Fibroblast of mammary gland (primary cell): Measurements from ENCODE around the gene TGIF2.

Experiments
- DNase-seq: peaks from one replicate; pipeline ENCODE4 v3.0.0-alpha.2; 2010; ENCODE audit warnings: low read depth
- H3K4me3 ChIP-seq: 2 replicates; pipeline ENCODE4 v1.5.1; 2011; ENCODE audit warnings: low read depth, mild to moderate bottlenecking, low read length, moderate library complexity; ENCODE audit not compliant: control insufficient read depth
- TF ChIP-seq, protein P1 (sequence below): conservative IDR thresholded peaks from 2 replicates; pipeline ENCODE4 v1.5.1; 2011; ENCODE audit warnings: low read depth, low read length, inconsistent platforms; ENCODE audit not compliant: control insufficient read depth, insufficient read depth

TGIF2 gene

DNA sequence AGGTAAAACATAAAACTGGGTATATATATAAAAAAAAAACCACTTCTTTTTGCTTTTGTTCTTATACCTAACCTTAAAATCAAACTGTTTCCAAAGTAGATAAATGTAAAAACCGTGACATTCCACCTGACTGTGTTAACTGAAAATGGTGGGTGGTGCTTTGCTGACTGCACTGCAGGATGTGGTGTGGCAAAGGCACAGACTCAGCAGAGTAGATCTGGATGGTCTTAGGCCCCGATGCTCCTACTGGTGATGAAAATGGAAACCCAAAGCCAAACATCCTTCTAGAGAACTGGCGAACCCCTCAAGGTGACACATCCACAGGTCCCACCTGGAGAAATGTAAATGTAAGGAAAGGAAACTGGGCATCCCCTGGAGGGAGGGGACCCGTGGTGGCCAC lies 8.9 kb downstream of the TGIF2 start:
- TF ChIP-seq, protein P1, sequence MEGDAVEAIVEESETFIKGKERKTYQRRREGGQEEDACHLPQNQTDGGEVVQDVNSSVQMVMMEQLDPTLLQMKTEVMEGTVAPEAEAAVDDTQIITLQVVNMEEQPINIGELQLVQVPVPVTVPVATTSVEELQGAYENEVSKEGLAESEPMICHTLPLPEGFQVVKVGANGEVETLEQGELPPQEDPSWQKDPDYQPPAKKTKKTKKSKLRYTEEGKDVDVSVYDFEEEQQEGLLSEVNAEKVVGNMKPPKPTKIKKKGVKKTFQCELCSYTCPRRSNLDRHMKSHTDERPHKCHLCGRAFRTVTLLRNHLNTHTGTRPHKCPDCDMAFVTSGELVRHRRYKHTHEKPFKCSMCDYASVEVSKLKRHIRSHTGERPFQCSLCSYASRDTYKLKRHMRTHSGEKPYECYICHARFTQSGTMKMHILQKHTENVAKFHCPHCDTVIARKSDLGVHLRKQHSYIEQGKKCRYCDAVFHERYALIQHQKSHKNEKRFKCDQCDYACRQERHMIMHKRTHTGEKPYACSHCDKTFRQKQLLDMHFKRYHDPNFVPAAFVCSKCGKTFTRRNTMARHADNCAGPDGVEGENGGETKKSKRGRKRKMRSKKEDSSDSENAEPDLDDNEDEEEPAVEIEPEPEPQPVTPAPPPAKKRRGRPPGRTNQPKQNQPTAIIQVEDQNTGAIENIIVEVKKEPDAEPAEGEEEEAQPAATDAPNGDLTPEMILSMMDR = no peak
- no peak overlapping the region for H3K4me3 ChIP-seq
- DNase-seq = no peak

GRCh38 chr20:36582821-36583220 lies 9.4 kb downstream of the TGIF2 start:
- no peak overlapping the region for H3K4me3 ChIP-seq
- DNase-seq = no peak
- TF ChIP-seq, protein P1 = no peak

DNA sequence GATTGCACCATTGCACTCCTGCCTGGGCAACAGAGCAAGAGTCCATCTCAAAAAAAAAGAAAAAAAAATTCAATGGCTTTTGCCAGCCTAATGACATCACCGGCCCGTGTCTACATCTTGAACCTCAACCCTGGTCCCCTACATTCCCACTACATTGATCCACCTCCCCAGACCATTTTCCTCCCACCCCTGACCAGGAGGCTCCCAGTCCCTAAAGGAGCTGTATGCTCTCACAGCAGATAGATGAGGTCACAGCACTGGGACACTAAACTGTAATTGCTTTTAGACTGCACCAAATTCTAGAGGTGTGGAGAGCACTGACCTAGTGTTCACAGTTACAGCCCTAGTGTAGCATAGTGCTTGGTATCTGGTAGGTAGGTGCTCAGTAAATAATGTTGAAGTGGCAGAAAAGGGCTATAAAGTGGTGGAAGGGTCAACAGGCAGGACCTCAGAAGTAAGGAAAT lies 10.7 kb downstream of the TGIF2 start:
- H3K4me3 ChIP-seq = no peak overlapping the region
- TF ChIP-seq, protein P1 = no peak
- no peak for DNase-seq

DNA sequence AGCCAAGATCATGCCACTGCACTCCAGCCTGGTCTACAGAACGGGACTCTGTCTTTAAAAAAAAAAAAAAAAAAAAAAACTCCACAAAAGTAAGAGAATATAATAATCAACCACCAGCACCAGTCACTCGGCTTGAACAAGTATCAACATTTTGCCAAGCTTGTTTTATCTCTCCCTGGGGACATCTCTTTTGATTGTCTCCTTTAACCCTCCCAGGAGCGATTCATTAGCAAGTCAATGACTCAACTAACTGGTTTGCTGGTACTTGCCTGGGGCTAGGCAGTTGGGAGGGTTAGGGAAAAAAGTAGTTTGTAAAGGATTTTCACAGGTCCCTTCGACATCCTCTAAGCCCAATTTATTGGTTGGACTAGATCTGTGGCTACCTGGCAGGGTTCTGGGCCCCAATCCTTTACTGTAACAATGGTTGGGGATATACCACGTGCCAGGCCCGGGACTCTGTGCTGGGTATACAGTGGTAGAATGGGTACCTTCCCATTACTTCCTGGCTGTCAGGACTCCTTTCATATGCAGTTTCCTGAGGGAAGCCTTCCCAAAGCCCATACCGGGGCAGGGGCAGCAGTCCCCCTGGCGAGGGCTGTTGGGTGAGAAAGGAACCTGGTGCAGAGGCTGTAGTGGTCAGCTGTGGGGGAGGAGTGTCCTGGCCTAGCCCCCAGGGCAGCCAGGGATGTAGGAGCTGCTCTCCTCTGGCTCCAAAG lies 12.2 kb downstream of the TGIF2 start:
- TF ChIP-seq, protein P1 = no peak
- no peak overlapping the region for H3K4me3 ChIP-seq
- peak; percentile 67 for DNase-seq

DNA sequence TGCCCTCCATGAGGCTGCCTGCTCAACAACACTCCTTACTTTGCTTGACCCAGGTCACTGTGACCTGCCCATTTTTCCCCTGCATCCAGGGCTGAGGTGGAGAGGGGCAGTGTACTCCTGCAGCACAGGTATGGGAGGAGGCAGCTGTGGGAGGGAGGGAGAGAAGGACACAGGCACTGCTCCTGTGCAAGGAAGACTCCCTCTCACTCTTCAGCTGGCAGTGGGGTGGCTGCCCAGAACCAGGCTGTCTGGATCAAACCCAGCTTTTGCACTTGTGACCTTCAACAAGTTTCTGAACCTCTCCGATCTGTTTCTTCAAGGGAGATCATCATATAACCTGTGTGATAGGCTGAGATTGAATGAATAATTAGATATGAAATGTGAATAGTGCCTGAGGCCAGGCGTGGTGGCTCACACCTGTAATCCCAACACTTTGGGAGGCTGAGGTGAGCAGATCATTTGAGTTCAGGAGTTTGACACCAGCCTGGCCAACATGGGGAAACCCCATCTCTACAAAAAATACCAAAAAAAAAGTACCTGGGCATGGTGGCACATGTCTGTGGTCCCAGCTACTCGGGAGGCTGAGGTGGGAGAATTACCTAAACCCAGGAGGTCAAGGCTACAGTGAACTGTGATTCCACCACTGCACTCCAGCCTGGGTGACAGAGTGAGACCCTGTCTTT lies 14.1 kb downstream of the TGIF2 start:
- DNase-seq = no peak
- TF ChIP-seq, protein P1 = no peak
- no peak overlapping the region for H3K4me3 ChIP-seq

DNA sequence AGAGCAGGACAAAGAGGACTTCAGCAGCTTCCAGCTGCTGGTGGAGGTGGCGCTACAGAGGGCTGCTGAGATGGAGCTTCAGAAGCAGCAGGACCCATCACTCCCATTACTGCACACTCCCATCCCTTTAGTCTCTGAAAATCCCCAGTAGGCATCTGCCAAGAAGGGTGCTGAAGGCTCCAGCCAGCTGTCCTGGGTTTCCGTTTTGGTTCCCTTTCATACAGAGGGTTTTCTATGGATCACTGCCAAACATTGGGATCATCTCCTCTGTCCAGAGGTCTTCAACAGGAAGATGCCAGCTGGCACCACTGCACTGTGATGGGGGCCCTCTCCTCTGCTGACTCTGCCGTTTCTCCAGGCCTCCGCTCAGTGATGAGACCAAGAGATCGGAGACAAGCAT lies 17.9 kb downstream of the TGIF2 start:
- no peak overlapping the region for H3K4me3 ChIP-seq
- TF ChIP-seq, protein P1 = no peak
- no peak for DNase-seq
